HG02588 (cell line): ENCODE measurements around the gene CSDE1.

Experiments used
- ATAC-seq: cut with Tn5 transposase; IDR thresholded peaks from one replicate; pipeline ENCODE4 v1.9.1; 2021; ENCODE audit warnings: mild to moderate bottlenecking, moderate library complexity; ENCODE audit not compliant: unreplicated experiment

Gene CSDE1

DNA sequence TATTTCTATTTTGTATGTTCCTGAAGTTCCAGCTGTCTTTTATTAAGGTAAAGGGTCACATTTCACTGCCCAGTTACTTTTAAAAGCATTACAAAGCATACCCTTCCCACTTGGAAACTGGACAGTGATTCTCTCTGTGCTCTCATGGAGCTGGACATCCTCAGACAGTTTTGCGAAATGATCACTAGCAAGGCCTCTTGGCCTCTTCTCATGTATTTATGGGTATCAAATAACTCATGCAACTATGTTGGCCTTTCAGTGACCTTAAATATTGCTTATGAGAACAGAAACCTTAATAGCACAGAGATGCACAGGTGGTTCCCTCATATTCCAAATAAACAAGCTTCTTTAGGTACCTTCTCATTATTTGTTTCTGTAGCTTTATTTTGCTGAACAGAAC is 54.5 kb downstream of the CSDE1 start:
- peak; percentile 51 for ATAC-seq

DNA sequence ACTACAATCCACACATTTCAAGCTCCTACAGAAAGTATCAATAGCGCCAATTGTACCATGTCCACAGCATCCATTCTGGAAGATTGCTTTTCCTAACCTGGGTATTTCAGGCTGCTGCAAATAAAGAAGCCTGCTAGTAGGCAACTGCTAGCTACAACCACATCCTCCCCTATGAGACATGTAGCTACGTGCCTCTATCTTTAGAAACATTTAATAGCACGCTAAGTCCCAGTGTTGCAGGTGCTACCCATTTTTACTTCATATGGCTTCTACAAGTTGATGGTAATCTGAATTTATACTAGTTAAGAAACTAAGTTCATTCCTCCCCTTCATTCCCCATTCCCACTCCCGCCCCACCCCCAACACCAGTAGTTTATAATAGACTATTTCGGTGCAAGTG is 55.0 kb downstream of the CSDE1 start:
- no peak for ATAC-seq

DNA sequence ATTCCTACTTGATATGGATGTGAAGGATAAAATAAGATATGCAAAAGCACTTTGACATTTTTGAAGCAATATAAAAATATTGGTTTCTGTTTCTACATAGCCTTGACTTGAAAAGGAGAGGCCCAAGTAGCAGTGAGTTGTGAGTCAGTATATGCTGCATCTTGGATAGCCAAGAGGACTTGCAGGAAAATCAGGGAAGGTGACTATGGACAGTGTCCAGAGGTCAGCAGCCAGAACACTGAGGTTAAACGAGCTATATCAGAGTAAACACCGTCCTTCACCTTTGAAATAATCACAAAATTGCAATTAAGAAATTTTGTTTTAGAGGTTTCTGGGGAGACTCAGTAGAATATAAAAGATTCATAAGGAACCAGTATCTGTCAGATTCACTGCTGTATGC is 55.9 kb downstream of the CSDE1 start:
- ATAC-seq: no peak

DNA sequence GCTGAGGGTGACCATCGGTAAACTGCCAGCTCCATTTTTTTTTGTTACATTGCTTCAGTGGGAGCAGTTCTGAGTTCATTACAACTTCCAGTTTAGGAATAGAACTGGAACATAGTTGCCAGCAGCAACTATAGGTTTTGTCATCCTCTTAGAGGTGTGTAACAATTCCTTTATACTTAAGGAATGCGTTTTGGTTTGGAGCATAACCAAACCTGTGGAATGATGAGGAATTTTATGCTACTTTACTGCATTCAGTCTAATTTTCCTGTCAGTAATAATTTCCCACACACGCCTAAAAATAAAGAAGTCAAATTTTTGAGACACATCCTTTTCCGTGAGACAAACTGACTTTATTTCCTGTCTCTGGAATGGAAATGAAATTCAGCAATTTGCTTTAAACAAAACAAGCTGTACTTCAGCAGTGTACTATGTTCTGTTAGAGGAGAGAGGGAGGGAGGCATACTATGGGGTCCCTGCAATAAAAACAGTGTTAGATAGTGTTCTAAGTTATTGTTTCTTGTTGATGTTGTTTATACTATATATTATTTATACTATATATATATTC is 57.7 kb downstream of the CSDE1 start:
- no peak for ATAC-seq

DNA sequence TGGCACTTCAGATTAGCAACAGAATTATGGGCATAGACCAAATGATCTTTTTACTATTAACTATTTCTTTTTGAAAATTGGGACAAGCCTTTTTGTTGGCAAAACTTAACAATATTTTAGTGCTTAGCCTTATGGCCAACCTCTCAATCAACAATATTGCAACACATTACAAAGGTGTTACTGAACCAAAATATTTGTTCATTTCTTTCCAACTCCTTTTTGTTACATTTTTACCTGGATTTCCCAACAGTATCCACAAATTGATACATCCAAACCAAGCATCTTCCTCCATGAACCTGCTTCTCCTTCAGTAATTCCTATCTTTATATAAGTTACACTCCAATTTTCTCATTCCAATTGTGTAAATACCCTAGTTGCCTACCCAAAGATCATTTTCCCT is 61.0 kb downstream of the CSDE1 start:
- ATAC-seq: no peak

DNA sequence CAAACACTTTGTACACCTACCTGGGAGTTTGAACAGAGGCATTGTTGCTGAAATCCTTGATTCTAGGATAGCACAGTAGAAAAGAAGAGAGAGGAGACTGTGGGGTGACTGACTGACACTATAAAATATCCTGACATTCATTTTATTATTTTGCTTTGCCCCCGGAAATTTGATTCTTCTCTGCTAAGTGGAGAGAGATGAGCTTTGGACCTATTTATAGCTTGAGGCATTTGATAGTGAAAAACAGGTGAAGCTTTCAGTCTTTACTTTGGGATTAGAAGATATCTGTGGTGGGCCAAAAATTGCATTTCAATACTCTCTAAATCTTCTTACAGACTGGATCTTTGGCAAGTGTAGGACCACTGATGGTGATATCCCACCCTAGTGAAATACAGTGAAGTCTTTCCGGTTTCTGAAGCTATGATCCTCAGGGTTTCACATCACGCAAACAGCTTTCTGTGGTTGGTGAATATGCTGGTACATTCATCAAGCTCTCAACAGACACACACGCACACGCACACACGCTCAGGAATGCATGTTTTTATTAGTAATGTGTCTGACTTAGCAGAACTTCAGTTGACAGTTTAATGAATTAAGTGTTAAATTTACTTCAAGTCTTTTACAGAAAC is 62.2 kb downstream of the CSDE1 start, which contains the start of gene AMPD1:
Gene AMPD1 (minus strand): TSS at position 117 of the 629 bp plus-strand sequence. CDS start 75 bp downstream, at position 42.
- ATAC-seq: no peak

DNA sequence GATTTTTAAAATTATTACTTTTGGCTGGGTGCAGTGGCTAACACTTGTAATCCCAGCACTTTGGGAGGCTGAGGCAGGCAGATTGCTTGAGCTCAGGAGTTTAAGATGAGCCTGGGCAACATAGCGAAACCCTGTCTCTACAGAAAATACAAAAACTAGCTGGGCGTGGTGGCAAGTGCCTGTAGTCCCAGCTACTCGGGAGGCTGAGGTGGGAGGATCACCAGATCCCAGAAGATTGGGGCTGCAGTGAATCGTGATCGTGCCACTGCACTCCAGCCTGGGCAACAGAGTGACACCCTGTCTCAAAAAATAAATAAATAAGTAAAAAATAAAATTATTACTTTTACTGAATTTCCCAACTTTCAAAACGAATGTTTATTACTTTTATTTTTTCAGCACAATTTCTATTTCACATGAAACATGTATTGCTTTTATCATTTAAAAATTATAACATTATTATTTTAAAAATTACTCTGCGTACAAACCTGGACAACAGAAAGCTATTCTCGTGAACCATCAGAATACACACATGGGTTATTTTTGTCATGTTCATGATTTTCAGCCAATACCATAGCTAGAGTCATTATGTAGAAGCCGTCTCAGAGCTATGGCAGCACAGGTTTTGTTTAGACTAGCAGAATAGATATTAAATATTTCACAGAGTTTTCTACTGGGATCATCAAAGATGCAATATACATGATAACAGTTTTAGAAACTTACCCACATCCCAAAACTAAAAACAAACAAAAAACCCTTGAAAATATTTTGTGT is 63.1 kb downstream of the CSDE1 start:
- no peak for ATAC-seq

DNA sequence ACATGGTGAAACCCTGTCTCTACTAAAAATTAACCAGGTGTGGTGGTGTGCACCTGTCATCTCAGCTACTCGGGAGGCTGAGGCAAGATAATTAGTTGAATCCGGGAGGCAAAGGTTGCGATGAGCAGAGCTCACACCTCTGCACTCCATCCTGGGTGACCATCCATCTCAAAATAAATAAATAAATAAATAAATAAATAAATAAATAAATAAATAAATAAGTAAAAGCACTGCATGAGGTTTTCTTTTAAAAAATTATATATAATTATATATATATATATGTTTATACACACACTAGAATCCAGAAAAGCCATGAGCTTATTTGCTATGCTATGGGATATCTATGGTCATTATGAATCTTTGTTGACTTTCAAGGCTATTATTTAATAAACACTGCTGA is 64.8 kb downstream of the CSDE1 start:
- ATAC-seq: no peak

DNA sequence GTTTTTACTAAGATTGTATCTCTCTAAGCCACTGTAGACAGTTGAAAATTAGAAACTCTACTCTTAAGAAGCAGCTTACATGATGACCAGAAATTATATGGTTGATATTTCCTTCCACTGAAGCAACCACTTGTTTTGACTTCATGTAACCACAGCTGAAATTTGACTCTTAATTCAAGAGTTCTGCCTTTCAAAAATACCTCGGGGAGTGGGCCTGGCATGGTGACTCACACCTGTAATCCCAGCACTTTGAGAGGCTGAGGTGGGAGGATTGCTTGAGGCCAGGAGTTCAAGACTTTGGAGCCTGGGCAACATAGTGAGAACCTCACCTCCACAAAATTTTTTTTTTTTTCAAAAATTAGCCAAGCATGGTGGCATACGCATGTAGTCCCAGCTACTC is 66.7 kb downstream of the CSDE1 start:
- ATAC-seq: no peak

DNA sequence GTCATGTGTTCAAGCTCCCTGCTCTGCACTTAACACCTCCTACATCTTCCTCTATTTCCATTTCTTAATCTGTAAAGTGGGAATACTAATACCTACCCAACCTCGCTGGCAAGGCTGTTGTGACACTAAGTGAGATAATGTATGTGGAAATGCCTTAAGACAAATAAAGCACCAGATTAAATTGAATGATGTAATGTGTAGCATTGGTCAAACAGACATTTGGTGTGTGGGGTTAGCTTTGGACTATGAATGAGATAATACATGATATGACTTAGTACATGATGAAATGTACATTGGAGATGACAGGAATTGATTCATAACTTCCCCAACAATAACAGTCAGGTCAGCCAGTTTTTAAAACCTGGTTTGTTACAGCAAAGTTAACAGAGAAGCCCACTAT is 67.6 kb downstream of the CSDE1 start:
- ATAC-seq: no peak

DNA sequence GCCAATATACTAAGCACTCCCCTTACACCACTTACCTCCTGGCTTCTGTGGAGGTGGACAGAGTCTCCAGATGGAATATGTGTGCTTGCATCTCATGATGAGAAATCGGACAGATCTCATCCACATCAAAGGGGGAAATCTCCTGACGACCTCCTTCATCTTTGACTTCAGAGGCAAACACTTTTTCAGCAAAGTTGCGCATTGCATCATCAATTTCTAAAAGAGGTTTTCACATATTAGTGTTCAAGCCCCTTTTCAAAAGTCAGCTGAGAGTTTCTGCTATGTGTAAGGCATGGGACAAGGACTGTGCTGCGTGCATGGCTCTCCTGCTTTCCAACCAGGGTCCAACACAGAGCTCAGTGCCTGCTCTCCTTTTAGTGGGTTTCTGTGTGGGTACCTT is 69.3 kb downstream of the CSDE1 start:
- no peak for ATAC-seq

DNA sequence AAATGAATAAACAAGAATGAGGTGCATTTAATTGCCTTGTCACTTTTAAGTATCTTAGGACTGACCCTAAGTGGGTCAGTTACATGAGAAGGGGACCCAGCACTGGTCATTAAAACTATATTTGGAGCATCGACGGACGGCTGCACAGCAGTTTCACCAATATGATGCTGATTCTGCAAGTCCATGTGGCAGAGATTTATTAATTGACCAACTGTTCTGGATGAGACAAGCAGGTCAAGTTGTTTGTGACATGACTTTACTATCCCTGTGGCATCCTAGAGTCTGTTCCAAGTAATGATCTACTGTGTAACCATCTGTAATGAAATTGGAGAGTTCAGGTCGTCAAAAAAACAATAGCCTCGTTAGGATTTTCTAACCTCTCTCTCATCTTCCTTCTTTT is 71.9 kb downstream of the CSDE1 start:
- ATAC-seq: no peak

DNA sequence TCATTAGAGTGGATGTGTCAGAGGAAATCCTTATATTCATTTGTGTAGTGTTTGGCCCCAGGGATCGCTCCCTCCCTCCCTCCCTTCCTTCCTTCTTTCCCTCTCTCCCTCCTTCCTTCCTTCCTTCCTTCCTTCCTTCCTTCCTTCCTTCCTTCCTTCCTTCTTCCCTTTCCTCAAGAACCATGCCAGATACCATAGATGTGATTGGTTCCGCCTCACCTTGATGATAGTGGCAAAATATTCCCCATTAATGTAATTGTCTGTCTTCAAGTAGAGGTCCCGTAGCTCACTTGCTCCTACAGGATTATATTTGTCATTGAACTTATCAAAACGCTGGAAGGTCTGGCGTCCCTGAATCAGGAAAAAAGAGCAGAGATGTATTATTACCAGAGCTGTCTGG is 80.1 kb downstream of the CSDE1 start:
- no peak for ATAC-seq

DNA sequence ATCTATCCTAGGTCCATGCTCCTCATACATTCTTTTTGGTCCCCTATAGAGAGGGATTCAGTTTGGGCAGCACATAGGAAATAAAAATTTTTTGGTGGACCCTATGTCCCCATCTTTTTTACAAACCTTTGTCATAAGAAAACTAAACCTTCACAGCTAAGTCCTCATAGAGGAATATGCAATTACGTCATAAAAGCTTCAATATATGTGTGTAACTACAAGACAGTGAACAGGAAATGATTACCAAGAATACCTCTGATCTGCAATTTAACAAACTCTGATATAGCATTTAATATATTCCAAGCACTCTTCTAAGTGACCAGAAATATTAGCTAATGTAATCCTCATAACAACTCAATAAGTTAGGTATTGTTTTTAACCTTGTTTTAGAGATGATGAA is 81.7 kb downstream of the CSDE1 start:
- no peak for ATAC-seq

DNA sequence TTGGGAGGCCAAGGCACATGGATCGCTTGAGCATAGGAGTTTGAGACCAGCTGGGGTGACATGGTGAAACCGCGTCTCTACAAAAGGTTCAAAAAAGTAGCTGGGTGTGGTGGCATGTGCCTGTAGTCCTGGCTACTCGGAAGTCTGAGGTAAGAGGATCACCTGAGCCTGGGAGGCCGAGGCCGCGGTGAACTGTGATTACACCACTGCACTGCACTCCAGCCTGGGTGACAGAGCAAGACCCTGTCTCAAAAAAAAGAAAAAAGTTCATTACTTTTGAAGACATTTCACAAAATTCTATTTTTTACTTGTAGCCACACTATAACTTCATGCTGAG is 85.9 kb downstream of the CSDE1 start:
- ATAC-seq: no peak

DNA sequence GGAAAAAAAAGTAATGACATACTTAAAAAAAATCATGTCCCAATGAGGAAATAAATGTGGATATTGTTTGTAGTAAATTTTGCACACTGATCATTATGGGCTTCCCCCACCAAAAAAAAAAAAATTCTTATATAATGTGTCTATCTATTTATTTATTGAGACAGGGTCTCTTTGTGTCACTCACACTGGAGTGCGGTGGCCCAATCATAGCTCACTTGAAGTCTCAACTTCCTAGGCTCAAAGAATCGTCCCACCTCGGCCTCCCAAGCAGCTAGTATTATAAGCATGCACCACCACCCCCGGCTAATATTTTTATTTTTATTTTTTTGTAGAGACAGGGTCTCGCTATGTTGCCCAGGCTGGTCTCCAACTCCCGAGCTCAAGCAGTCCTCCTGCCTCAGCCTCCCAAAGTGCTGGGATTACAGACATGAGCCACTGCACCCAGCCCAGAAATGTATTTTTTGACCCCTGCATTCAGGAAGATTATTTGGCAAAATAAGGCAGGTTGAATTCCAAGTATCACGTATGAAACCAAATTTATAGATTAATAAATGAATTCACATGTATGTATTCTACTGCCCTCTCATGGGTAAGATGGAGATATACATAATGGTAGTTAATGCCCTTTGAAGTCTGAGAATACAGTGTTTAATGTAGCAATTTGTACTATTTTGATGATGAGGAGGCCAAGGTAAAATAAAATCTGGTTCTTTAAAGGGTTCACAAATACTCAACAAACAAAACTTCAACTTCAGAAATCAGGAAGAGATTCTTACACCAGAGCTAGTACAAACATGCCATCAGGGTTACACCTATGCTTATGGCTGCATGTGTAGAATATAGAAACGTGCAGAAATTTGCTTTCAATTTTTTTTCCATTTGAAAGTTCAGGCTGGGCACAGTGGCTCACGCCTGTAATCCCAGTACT is 86.5 kb downstream of the CSDE1 start:
- no peak for ATAC-seq

DNA sequence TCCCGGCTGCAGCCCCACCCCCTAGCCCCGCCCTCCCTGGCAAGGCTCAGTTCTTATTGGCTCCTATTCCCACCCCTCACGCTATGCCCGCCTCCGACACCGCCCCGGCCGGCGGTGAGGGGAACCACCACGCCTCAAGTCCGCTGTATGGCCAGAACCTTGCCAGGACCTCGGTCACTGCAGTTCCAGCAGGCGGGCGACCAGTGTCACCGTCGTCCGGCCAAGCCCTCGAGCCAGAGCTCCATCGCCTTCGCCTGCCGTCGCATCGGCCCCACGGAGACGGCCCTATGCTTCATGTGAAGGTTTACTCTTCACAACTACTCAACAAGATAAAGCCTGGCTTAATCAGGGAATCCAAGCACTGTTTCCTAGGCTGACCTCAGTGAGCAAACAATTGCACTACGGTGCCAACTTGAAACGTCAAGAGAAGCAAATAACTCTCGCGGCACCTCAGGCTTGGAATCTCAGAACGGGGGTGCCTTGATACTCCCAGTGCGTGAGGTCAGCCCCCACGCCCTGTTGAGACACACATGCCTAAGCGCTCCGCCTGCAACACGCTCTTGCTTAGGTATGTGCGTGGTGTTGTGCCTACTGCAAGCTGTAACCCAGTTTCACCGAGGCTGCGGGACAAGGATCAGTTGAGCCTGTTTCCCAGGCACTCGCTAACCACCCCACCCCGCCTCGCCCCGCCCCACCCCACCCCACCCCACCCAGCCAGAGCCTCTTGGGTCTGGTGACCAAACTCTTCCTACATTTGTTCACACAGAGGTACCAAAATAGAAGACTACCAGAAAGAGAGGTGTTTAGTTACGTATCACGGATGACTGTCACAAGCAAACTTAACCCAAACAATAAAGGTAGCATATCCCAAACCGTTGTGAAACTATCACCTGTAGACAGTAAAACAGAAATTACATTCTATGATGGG is 87.4 kb downstream of the CSDE1 start:
- peak; percentile 99 for ATAC-seq

DNA sequence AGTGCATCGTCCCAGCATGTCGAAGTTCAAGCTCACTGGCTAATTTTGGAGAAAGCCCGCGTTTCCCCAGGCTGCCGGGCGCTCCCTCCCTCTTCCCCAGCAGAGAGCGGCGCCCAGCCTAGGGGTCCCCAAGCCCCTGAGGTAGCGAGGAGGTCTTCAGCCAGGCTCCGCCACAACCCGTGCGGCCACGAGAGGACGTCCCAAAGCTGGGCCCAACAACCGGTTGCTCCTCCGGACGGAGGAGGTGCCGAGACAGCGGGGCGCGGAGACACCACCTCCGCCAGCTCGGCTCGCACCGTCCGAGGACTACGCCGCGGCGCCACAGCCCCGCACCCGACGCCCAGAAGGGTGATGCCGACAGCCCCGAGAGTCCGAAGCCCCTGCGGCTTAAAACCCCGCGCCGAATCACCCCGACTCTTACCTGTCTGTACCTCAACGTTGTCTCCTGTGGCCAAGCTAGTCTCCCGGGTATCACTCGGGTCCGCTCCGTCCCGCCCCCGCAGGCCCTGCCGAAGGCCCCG is 88.2 kb downstream of the CSDE1 start, which contains the start of gene DENND2C:
Gene DENND2C (minus strand): TSS at position 488 of the 521 bp plus-strand sequence. CDS start 44,065 bp downstream, outside the sequence.
- ATAC-seq: peak; percentile 55

DNA sequence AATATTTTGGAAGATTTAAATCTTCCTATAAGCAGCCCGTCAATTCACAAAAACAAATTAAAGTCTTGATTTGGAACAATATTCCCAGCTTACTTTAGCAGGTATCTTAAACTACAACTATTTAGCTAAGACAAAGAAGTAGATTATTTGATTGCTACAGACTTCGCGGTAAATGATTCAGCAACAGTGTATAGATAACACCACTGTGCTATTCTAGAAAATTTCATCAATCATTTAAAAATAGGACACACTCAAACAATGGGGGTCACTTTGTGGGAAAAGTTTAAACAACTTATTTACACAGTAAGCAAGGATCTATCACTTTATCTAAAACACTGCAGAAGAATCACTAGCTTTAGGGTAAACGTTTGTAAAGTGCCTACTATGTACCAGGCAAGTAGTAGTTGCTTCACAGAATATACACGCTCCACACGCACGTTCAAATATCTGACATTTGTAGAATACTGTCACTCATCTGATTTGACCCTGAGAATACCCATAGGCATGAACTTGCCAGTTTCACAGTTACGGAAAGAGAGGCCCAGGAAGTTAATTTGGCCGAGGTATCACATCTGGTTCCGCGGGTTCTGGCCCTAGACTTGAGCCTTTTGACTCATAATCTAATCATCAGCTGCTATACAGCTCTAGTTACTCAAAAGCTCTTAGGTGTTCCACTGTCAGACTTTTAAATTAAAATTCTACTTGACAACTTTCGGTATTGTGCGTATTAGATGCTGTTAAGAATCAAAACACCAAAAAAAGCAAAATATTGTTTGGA is 88.8 kb downstream of the CSDE1 start:
- no peak for ATAC-seq
